Ovary (tissue), 3 donors: ENCODE results near the gene CLDN9.

Experiments
- POLR2A ChIP-seq: fragments of 450-650 bp; IDR thresholded peaks from one replicate; pipeline ENCODE4 v1.6.1; 2017; ENCODE audit warnings: antibody characterized with exemption, mild to moderate bottlenecking, moderate library complexity
- TF ChIP-seq, protein P1 (sequence below), 3 donors: fragments of 450-650 bp in 2 of 3; fragments of 200-600 bp in 1 of 3; IDR thresholded peaks; one replicate each; pipeline versions ENCODE4 v1.5.1 to v1.8.0; 2016 to 2022; ENCODE audit warnings: antibody characterized with exemption in 3 of 3, mild to moderate bottlenecking in 1 of 3
- donor health status: DM: no; HTN: no; CAD: no.

DNA sequence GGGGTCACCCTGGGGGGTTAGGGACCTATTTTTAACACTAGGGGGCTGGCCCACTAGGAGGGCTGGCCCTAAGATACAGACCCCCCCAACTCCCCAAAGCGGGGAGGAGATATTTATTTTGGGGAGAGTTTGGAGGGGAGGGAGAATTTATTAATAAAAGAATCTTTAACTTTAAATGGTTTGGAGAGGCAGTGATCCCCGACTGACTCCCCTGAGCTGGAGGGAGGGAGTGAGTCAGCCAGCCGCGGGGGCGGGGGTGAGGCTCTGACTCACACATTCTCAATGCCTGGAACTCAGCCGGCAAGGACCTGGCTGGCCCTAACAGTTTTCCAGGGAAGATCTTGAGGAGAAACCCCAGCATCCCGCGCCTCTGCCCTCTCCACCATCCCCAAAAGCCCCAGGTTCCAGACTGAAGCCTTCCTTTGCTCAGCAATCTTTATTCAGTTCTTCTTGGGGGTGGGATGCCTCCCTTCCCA is 9.5 kb downstream of the CLDN9 start:
- TF ChIP-seq POLR2A = no peak
- TF ChIP-seq, protein P1, sequence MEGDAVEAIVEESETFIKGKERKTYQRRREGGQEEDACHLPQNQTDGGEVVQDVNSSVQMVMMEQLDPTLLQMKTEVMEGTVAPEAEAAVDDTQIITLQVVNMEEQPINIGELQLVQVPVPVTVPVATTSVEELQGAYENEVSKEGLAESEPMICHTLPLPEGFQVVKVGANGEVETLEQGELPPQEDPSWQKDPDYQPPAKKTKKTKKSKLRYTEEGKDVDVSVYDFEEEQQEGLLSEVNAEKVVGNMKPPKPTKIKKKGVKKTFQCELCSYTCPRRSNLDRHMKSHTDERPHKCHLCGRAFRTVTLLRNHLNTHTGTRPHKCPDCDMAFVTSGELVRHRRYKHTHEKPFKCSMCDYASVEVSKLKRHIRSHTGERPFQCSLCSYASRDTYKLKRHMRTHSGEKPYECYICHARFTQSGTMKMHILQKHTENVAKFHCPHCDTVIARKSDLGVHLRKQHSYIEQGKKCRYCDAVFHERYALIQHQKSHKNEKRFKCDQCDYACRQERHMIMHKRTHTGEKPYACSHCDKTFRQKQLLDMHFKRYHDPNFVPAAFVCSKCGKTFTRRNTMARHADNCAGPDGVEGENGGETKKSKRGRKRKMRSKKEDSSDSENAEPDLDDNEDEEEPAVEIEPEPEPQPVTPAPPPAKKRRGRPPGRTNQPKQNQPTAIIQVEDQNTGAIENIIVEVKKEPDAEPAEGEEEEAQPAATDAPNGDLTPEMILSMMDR (IDR thresholded peaks at IDR 0.05) = no peak
